GM12878 (cell line): Measurements from ENCODE around the gene UVRAG. TPM values are rescaled to one million over a fixed set of nuclear protein-coding genes. Genes with fewer than 3 reads are reported as not detected.

Experiments used
- ATAC-seq: fragments of 200-7000 bp; cut with Tn5 transposase; 3 replicates; pipeline ENCODE4 v1.9.1; 2020; ENCODE audit warnings: mild to moderate bottlenecking, moderate library complexity
- BruUV-seq: library from RNA; stranded (reverse); fragments of 400-500 nt; replicated peaks from 2 replicates; lab custom pipeline; 2021; lab: Mats Ljungman, UMichigan
- CTCF ChIA-PET: fragments of 300-600 bp; sonication (Branson Sonifier 250); formaldehyde crosslinking; extraction: SDS; loops from one replicate; lab custom pipeline; 2021; ENCODE audit warnings: inconsistent platforms; lab: Yijun Ruan, JAX
- POLR2A ChIA-PET: fragments of 350-600 bp; formaldehyde crosslinking; extraction: SDS; loops from one replicate; lab custom pipeline; 2021; ENCODE audit warnings: inconsistent platforms; lab: Charles Lee
- RAD21 ChIA-PET: fragments of 300-600 bp; sonication (Branson Sonifier 250); formaldehyde crosslinking; loops from one replicate; lab custom pipeline; 2023; ENCODE audit warnings: antibody characterized with exemption; ENCODE audit not compliant: unreplicated experiment; lab: Charles Lee
- SMC1A ChIA-PET: fragments of 300-600 bp; sonication (Branson Sonifier 250); formaldehyde crosslinking; loops from one replicate; lab custom pipeline; 2023; ENCODE audit not compliant: unreplicated experiment, uncharacterized antibody; lab: Charles Lee
- DNase-seq: peaks from one replicate; pipeline ENCODE4 v3.0.0-alpha.2; 2011; ENCODE audit warnings: low read depth, low spot score
- FAIRE-seq: peaks from 3 replicates; lab custom pipeline; 2011; peaks lifted over from hg19 to GRCh38; lab: Jason Lieb, UNC
- H2AFZ ChIP-seq: 2 replicates; pipeline ENCODE4 v1.6.0; 2011; ENCODE audit warnings: low read depth, low read length, control low read depth; ENCODE audit not compliant: control insufficient read depth
- H3K27ac ChIP-seq: 2 replicates; pipeline ENCODE4 v1.5.1; 2011; ENCODE audit warnings: control low read depth; ENCODE audit not compliant: control insufficient read depth, insufficient read depth
- H3K27me3 ChIP-seq, 2 experiments: replicated peaks in 1 of 2; 2 replicates each; pipeline versions ENCODE4 v1.6.0 to v1.6.1; 2011; ENCODE audit warnings: low read length in 1 of 2; ENCODE audit not compliant: control insufficient read depth in 2 of 2, insufficient read depth in 2 of 2
- H3K36me3 ChIP-seq, 2 experiments: 2 replicates each; pipeline ENCODE4 v1.5.1; 2011; ENCODE audit warnings: low read length in 1 of 2; ENCODE audit not compliant: control insufficient read depth in 2 of 2, insufficient read depth in 2 of 2
- H3K4me1 ChIP-seq: 2 replicates; pipeline ENCODE4 v1.6.1; 2011; ENCODE audit warnings: mild to moderate bottlenecking, low read length, moderate library complexity, mixed read lengths; ENCODE audit not compliant: control insufficient read depth, insufficient read depth
- H3K4me2 ChIP-seq: 2 replicates; pipeline ENCODE4 v1.6.0; 2011; ENCODE audit warnings: control low read depth; ENCODE audit not compliant: control insufficient read depth, insufficient read depth
- H3K4me3 ChIP-seq: fragments of 200-600 bp; sonication (generic); 2 replicates; pipeline ENCODE4 v1.5.1; 2016
- H3K79me2 ChIP-seq: 2 replicates; pipeline ENCODE4 v1.6.0; 2011; ENCODE audit warnings: low read length; ENCODE audit not compliant: control insufficient read depth, insufficient read depth
- H3K9ac ChIP-seq: 2 replicates; pipeline ENCODE4 v1.8.0; 2011; ENCODE audit warnings: low read length, control low read depth, mixed read lengths; ENCODE audit not compliant: control insufficient read depth, insufficient read depth
- H3K9me3 ChIP-seq: replicated peaks from 3 replicates; pipeline ENCODE4 v1.5.1; 2011; ENCODE audit warnings: mild to moderate bottlenecking, low read length; ENCODE audit not compliant: control insufficient read depth, insufficient read depth
- H4K20me1 ChIP-seq: 2 replicates; pipeline ENCODE4 v1.6.0; 2011; ENCODE audit not compliant: control insufficient read depth, insufficient read depth
- BCL3 ChIP-seq: IDR thresholded peaks from 2 replicates; pipeline ENCODE4 v1.6.1; 2011; ENCODE audit warnings: borderline replicate concordance, low read depth, mild to moderate bottlenecking, moderate library complexity, low read length; ENCODE audit not compliant: insufficient read depth, poor library complexity, severe bottlenecking
- EED ChIP-seq: sonication (generic); IDR thresholded peaks from 2 replicates; pipeline ENCODE4 v1.6.1; 2016; ENCODE audit warnings: antibody characterized with exemption, low read depth
- GATAD2B ChIP-seq: fragments of 450-650 bp; conservative IDR thresholded peaks from 2 replicates; pipeline ENCODE4 v1.6.1; 2017; ENCODE audit warnings: low read depth, mild to moderate bottlenecking, moderate library complexity
- NFYA ChIP-seq: IDR thresholded peaks from 2 replicates; pipeline ENCODE4 v1.6.1; 2011; ENCODE audit warnings: low read depth, mild to moderate bottlenecking, low read length, improper control_type of control experiment, borderline replicate concordance
- PAX5 ChIP-seq: IDR thresholded peaks from 2 replicates; pipeline ENCODE4 v1.6.1; 2011; ENCODE audit warnings: low read depth, low read length, borderline replicate concordance
- RAD51 ChIP-seq: fragments of 450-650 bp; IDR thresholded peaks from 2 replicates; pipeline ENCODE4 v1.6.1; 2016; ENCODE audit warnings: moderate library complexity, mild to moderate bottlenecking, inconsistent platforms
- RCOR1 ChIP-seq: conservative IDR thresholded peaks from 2 replicates; pipeline ENCODE4 v1.6.1; 2012; ENCODE audit warnings: low read depth, low read length, improper control_type of control experiment
- SMC3 ChIP-seq: IDR thresholded peaks from 2 replicates; pipeline ENCODE4 v1.6.1; 2011; ENCODE audit warnings: low read length, improper control_type of control experiment, borderline replicate concordance
- SRF ChIP-seq, 2 experiments: IDR thresholded peaks; 2 replicates each; pipeline ENCODE4 v1.6.1; 2011; ENCODE audit warnings: low read depth in 2 of 2, low read length in 2 of 2, mild to moderate bottlenecking in 1 of 2, moderate library complexity in 1 of 2
- TCF12 ChIP-seq: IDR thresholded peaks from 2 replicates; pipeline ENCODE4 v1.6.1; 2011; ENCODE audit warnings: low read depth, mild to moderate bottlenecking, low read length
- ZNF217 ChIP-seq: fragments of 450-650 bp; IDR thresholded peaks from 2 replicates; pipeline ENCODE4 v1.6.1; 2017; ENCODE audit warnings: antibody characterized with exemption, mild to moderate bottlenecking
- ZNF384 ChIP-seq: IDR thresholded peaks from 2 replicates; pipeline ENCODE4 v1.6.1; 2012; ENCODE audit warnings: low read depth, mild to moderate bottlenecking, low read length, improper control_type of control experiment, borderline replicate concordance
- in situ Hi-C: fragments of 300-500 bp; cut with MboI; formaldehyde crosslinking; loops from 9 replicates; pipeline ENCODE4 v1.14.3; 2018; ENCODE audit warnings: mixed read lengths
- intact Hi-C: fragments of 100-400 bp; cut with micrococcal nuclease; formaldehyde crosslinking; loops from one replicate; pipeline ENCODE4 v1.14.2; 2022; ENCODE audit not compliant: unreplicated experiment
- polyA plus RNA-seq, 11 experiments: library from polyadenylated mRNA; depleted of rRNA in 4 of 11; unstranded in 6 of 11; stranded (reverse) in 5 of 11; fragments of >200 nt; fragmentation: Nextera tagmentation in 4 of 11; fragmentation: Illumina TruSeq in 1 of 11; extraction: Ambion mirVana in 4 of 11; extraction: Trizol in 1 of 11; gene quantifications; 1 replicate in 1 of 11; 2 replicates in 10 of 11; pipeline versions ENCODE4 v1.2.1 to v1.2.3, GENCODE V29; 2011 to 2016; ENCODE audit warnings: inconsistent platforms in 2 of 11, missing spikeins in 2 of 11, low read depth in 1 of 11
- total RNA-seq, 4 experiments: library from RNA; depleted of rRNA in 3 of 4; stranded (reverse); fragments of >200 nt in 3 of 4; fragmentation: Illumina TruSeq in 1 of 4; extraction: Trizol in 1 of 4; gene quantifications; 2 replicates each; pipeline versions ENCODE4 v1.2.1 to v1.2.3, GENCODE V29; 2013 to 2021

The UVRAG gene
- total and polyA plus RNA-seq, 10 of the 15 experiments (the other 5 are each of a cell fraction or from before 2014, with no cell fraction given) = 7.0 to 43.4 (median 37.0) TPM

- TF ChIP-seq PAX5 (no peak), BCL3 (no peak), EED (no peak), SRF (IDR thresholded peaks at IDR 0.05; ENCODE audit: low read depth in 2 of 2, low read length in 2 of 2) (no peak), ZNF384 (no peak), RCOR1 (no peak)
Observed at GRCh38 chr11:75939992-75940391, 125.0 kb downstream of the UVRAG start (continued).

GRCh38 chr11:75940911-75941310 is 125.9 kb downstream of the UVRAG start:
- no peak for DNase-seq
- SMC1A ChIA-PET = interaction anchor here (0.6 to 2.7 kb wide), 4 partner anchors 10 to 211 kb away, joined by 3 to 9 read pairs (median 3); no protein-coding TSS in a partner anchor
- Histone ChIP-seq H3K79me2 (peaks cover 47% of the 10 kb centered on the region), H3K4me1 (peaks cover 26% of the 10 kb centered on the region; the same call in 1 of the 2 replicates), H3K9ac (no peak overlapping the region), H3K27me3 (no peaks in the 10 kb centered on the region), H3K4me3 (no peak overlapping the region), H2AFZ (no peak overlapping the region), H4K20me1 (no peaks in the 10 kb centered on the region), H3K4me2 (no peak overlapping the region), H3K36me3 (peaks cover 0 to 3% of the 10 kb centered on the region in 2 experiments; a peak in 2 of 4 replicates), H3K27ac (no peak overlapping the region), H3K9me3 (no peaks in the 10 kb centered on the region; the same call in 2 of the 3 replicates)
- intact Hi-C loops (no loop called here), in situ Hi-C loops (no loop called here)
- TF ChIP-seq ZNF217 = no peak
- TF ChIP-seq RAD51 = no peak
- TF ChIP-seq TCF12 = no peak
- no peak for TF ChIP-seq GATAD2B
- no peak for TF ChIP-seq SMC3
- no peak for TF ChIP-seq NFYA
- peak; percentile 56 for ATAC-seq
- RAD21 ChIA-PET = interaction anchor here (1.0 to 1.6 kb wide), 3 partner anchors 11 to 39 kb away, joined by 3 read pairs; no protein-coding TSS in a partner anchor
- no peak for FAIRE-seq
- CTCF ChIA-PET = interaction anchor here (0.8 to 1.7 kb wide), 3 partner anchors 13 to 74 kb away, joined by 3 read pairs; no protein-coding TSS in a partner anchor
- POLR2A ChIA-PET = interaction anchor here (0.6 kb wide), 1 partner anchor 67 kb away, joined by 3 read pairs; no protein-coding TSS in a partner anchor
- BruUV-seq = no TSS peak
